NCI-H1930 (cell line): ENCODE measurements around the gene HPS3.
A peak's percentile ranks its signal among the peaks of the same experiment; 100 is the strongest.
"Not testable (repeated sequence)": the region's sequence is repeated elsewhere in the genome, so short reads cannot be mapped to it uniquely, and the experiment has no call there.

ENCODE experiments used
- DNase-seq, 2 experiments: peaks; one replicate each; lab custom pipeline; 2025; lab: John Stamatoyannopoulos, UW

HPS3 gene

GRCh38 chr3:149129326-149130205 is at the start of gene HPS3:
Gene HPS3 (plus strand): TSS chr3:149129638. CDS start chr3:149129724, 86 bp downstream.
- DNase-seq, result peak; percentile 83 to 86

GRCh38 chr3:149080011-149080698 is 49.3 kb upstream of the HPS3 start:
- DNase-seq, result no peak

GRCh38 chr3:149080699-149081091 is 48.7 kb upstream of the HPS3 start:
- no peak for DNase-seq

- DNase-seq, result no peak
Observed at GRCh38 chr3:149081772-149082171, 47.7 kb upstream of the HPS3 start.

- DNase-seq, result no peak
Observed at GRCh38 chr3:149085828-149086231, 43.6 kb upstream of the HPS3 start.

- peak; percentile 91 to 96 for DNase-seq
Observed at GRCh38 chr3:149086232-149086988, 43.0 kb upstream of the HPS3 start, which contains the start of gene HLTF. Gene HLTF (minus strand): TSS chr3:149086533. CDS start chr3:149086336, 197 bp downstream.

- no peak for DNase-seq
Observed at GRCh38 chr3:149087208-149087607, 42.2 kb upstream of the HPS3 start.

GRCh38 chr3:149089395-149089794 is 40.0 kb upstream of the HPS3 start:
- no peak for DNase-seq

- no peak for DNase-seq
Observed at GRCh38 chr3:149090461-149090860, 39.0 kb upstream of the HPS3 start.

- no peak for DNase-seq
Observed at GRCh38 chr3:149090907-149091306, 38.5 kb upstream of the HPS3 start.

- DNase-seq, result no peak
Observed at GRCh38 chr3:149091983-149092382, 37.5 kb upstream of the HPS3 start.

- DNase-seq, result no peak
Observed at GRCh38 chr3:149095487-149095886, 34.0 kb upstream of the HPS3 start.

- not testable (repeated sequence) for DNase-seq
Observed at GRCh38 chr3:149097987-149098386, 31.5 kb upstream of the HPS3 start.

- no peak for DNase-seq
Observed at GRCh38 chr3:149101154-149101553, 28.3 kb upstream of the HPS3 start.

- no peak for DNase-seq
Observed at GRCh38 chr3:149101641-149102040, 27.8 kb upstream of the HPS3 start.

GRCh38 chr3:149104484-149104883 is 25.0 kb upstream of the HPS3 start:
- DNase-seq, result no peak

GRCh38 chr3:149114458-149114857 is 15.0 kb upstream of the HPS3 start:
- DNase-seq, result no peak

GRCh38 chr3:149115114-149115513 is 14.3 kb upstream of the HPS3 start:
- DNase-seq, result no peak

GRCh38 chr3:149118724-149119123 is 10.7 kb upstream of the HPS3 start:
- no peak for DNase-seq

GRCh38 chr3:149119466-149119865 is 10.0 kb upstream of the HPS3 start:
- DNase-seq, result no peak

GRCh38 chr3:149120051-149120972 is 9.1 kb upstream of the HPS3 start:
- peak; percentile 4 to 41 for DNase-seq
